Brain microvascular endothelial cell (primary cell): ENCODE results near the gene HDDC2.

Experiments used
- DNase-seq: peaks from one replicate; pipeline ENCODE4 v3.0.0-alpha.2; 2020
- H3K27ac ChIP-seq: fragments of 250-450 bp; sonication (Bioruptor Pico); 2 replicates; pipeline ENCODE4 v1.5.1; 2020; ENCODE audit warnings: mild to moderate bottlenecking, moderate library complexity
- H3K27me3 ChIP-seq: fragments of 250-450 bp; sonication (Bioruptor Pico); replicated peaks from 2 replicates; pipeline ENCODE4 v1.5.1; 2020; ENCODE audit warnings: mild to moderate bottlenecking
- H3K36me3 ChIP-seq: fragments of 250-450 bp; sonication (Bioruptor Pico); replicated peaks from 2 replicates; pipeline ENCODE4 v1.5.1; 2020; ENCODE audit warnings: mild to moderate bottlenecking
- H3K4me3 ChIP-seq: 2 replicates; pipeline ENCODE4 v1.5.1; 2011; ENCODE audit warnings: low read depth, mild to moderate bottlenecking, control low read depth, low read length, moderate library complexity
- in situ Hi-C: cut with HindIII; loops from 2 replicates; pipeline ENCODE4 v1.10.0; 2017; ENCODE audit warnings: low sequenced_read_pairs, low pct_ligation_motif_present
- TF ChIP-seq, protein P1 (sequence below): IDR thresholded peaks from 2 replicates; pipeline ENCODE4 v1.5.1; 2011; ENCODE audit warnings: low read depth, mild to moderate bottlenecking, moderate library complexity, low read length, control low read depth, inconsistent platforms; ENCODE audit errors: missing control alignments

The HDDC2 gene

DNA sequence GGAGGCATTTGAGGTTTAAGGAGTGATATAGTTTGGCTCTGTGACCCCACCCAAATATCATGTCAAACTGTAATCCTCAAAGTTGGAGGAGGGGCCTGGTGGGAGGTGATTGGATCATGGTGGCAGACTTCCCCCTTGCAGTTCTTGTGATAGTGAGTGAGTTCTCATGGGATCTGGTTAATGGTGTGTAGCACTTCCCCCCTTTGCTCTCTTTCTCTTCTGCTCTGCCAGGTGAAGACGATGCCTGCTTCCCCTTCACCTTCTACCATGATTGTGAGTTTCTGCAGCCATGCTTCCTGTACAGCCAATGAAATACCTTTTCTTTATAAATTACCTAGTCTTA, 1.7 kb upstream of the HDDC2 start:
- TF ChIP-seq, protein P1, sequence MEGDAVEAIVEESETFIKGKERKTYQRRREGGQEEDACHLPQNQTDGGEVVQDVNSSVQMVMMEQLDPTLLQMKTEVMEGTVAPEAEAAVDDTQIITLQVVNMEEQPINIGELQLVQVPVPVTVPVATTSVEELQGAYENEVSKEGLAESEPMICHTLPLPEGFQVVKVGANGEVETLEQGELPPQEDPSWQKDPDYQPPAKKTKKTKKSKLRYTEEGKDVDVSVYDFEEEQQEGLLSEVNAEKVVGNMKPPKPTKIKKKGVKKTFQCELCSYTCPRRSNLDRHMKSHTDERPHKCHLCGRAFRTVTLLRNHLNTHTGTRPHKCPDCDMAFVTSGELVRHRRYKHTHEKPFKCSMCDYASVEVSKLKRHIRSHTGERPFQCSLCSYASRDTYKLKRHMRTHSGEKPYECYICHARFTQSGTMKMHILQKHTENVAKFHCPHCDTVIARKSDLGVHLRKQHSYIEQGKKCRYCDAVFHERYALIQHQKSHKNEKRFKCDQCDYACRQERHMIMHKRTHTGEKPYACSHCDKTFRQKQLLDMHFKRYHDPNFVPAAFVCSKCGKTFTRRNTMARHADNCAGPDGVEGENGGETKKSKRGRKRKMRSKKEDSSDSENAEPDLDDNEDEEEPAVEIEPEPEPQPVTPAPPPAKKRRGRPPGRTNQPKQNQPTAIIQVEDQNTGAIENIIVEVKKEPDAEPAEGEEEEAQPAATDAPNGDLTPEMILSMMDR, result no peak
- no peak for DNase-seq
- H3K4me3 ChIP-seq, result no peak overlapping the region
- peaks cover 4% of the 10 kb centered on the region for H3K36me3 ChIP-seq
- in situ Hi-C loops, result no loop called here
- H3K27ac ChIP-seq, result no peak overlapping the region
- no peaks in the 10 kb centered on the region for H3K27me3 ChIP-seq

DNA sequence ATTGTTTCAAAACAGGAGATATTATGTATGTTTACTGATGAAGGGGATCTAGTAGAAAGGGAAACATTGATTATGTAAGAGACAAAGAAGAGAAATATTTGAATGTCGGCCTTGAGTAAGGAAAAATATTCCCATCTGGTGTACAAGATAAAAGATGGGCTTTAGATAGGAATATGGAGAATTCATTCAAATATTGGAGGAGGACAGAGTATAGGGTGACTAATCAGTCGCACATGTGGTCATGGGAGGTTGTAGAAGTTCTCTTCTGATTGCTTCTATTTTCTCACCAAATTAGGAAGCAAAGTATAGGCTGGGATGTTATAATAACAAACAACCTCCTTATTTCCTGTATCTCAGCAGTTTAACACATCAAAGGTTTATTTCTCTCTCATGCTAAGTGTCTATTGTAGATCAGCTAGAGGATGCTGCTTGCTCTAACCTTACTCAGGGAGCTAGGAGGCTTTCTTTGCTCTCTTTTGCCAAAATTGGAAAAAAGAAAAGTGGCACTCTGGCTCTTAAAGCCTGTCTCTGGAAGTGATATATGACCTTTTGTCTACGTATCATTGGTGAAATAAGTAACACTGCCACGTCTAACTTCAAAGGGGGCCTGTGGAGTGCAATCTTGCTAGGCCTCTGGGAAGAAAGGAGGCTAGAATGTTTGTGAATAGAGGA, 1.2 kb upstream of the HDDC2 start:
- TF ChIP-seq, protein P1, result no peak
- Histone ChIP-seq H3K4me3 (no peak overlapping the region), H3K36me3 (peaks cover 4% of the 10 kb centered on the region), H3K27me3 (no peaks in the 10 kb centered on the region), H3K27ac (no peak overlapping the region)
- in situ Hi-C loops, result no loop called here
- no peak for DNase-seq

DNA sequence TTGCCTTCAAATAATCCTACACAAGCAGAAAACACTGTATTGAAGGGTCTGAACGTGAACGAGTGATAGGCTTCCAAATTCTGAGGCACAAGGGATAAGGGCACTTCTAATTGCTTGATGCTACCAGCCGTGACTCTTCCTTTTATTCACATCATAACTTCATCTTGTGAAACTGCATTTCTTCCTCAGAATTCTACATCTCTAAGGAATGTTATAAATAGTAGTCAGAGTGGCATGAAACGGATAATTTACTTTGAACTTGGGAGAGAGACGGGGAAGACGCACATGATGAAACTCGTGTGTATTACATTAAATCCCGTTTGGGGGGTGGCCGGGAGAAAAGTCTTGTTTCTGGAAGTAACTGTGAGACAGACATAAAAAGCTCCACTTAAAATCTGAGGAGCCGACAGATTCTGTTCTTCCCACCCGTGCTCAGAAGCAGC, 754 bp downstream of the HDDC2 start:
- Histone ChIP-seq H3K27me3 (no peaks in the 10 kb centered on the region), H3K4me3 (peak overlapping the region; percentile 78), H3K27ac (peak overlapping the region; percentile 77), H3K36me3 (peaks cover 14% of the 10 kb centered on the region)
- TF ChIP-seq, protein P1, result peak; percentile 6
- in situ Hi-C loops, result no loop called here
- peak; percentile 34 for DNase-seq

DNA sequence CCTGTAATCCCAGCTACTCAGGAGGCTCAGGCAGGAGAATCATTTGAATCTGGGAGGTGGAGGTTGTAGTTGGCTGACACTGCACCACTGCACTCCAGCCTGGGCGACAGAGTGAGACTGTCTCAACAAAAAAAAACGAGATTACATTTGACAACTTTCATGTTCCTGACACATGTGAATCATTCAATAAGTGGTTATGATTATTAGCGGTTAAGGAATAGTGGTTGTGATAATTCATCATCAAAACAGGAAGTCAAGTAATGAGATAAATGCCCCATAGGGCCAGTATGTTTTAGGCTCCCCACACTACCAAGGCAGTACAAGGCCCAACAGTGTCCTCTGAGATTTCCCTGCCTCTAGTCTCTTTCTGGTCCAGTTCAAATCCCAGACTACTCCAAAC, 2.5 kb downstream of the HDDC2 start:
- no peak for DNase-seq
- TF ChIP-seq, protein P1, result no peak
- in situ Hi-C loops, result no loop called here
- Histone ChIP-seq H3K27me3 (no peaks in the 10 kb centered on the region), H3K4me3 (no peak overlapping the region), H3K27ac (no peak overlapping the region), H3K36me3 (peaks cover 22% of the 10 kb centered on the region)

DNA sequence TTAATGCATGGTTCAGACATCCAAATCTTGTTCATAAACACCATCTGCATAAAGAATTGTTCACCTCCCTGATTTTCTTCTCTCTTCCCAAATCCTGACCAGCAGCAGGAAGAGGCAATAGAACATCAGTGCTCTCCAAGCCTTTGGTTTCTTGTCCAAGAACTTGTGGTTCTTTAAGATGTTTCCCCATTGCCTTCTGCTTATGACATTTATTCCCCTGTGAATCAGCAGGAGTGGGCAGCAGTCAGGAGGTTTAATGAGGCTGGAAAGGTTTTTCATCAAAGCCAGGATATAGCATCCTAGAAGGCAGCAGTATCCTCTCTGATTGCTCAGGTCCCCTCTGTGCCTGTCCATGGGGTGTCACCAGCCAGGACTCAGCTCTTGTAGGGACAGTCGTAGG, 5.3 kb downstream of the HDDC2 start:
- peaks cover 31% of the 10 kb centered on the region for H3K36me3 ChIP-seq
- in situ Hi-C loops, result no loop called here
- TF ChIP-seq, protein P1, result no peak

DNA sequence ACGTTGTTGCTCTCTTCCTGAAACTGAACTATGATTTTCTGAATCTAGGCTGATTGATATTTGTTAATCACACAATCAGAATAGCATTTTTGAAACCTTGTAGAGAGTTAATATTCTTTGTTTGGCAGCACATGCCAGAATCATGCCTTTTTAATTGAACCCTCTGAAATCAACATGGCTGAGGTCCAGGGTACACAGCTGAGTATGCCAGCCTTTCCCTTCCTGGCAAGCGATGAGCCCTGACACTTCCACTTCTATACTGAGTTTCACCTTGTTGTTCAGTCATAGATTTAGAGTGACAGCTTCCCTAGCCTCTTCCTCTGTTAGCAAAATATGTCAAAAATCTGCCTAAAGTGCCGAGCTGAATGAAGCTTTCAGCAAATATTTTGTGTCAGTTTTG, 6.8 kb downstream of the HDDC2 start:
- Histone ChIP-seq H3K27me3 (no peaks in the 10 kb centered on the region), H3K4me3 (no peak overlapping the region), H3K27ac (no peak overlapping the region), H3K36me3 (peaks cover 30% of the 10 kb centered on the region)
- TF ChIP-seq, protein P1, result no peak
- in situ Hi-C loops, result no loop called here
- DNase-seq, result no peak

More for the DNA sequence above, 5.3 kb downstream of the HDDC2 start:
- Histone ChIP-seq H3K27me3 (no peaks in the 10 kb centered on the region), H3K27ac (no peak overlapping the region), H3K4me3 (no peak overlapping the region)
- no peak for DNase-seq
